Endothelial cell (in vitro differentiated cells): ENCODE results near the gene VASH1. TPM values are rescaled to one million over a fixed set of nuclear protein-coding genes. Genes with fewer than 3 reads are reported as not detected.
A peak's percentile ranks its signal among the peaks of the same experiment; 100 is the strongest.

ENCODE experiments used
- DNase-seq: peaks from one replicate; pipeline ENCODE4 v3.0.0; 2021; ENCODE audit warnings: low spot score
- H3K27ac Mint-ChIP-seq: one replicate; pipeline ENCODE4 v1.8.0; 2021; ENCODE audit warnings: mixed read lengths, inconsistent platforms; ENCODE audit not compliant: unreplicated experiment
- H3K27me3 Mint-ChIP-seq: one replicate; pipeline ENCODE4 v1.8.0; 2021; ENCODE audit warnings: mild to moderate bottlenecking, moderate library complexity, mixed read lengths, inconsistent platforms; ENCODE audit not compliant: unreplicated experiment
- H3K36me3 Mint-ChIP-seq: one replicate; pipeline ENCODE4 v1.8.0; 2021; ENCODE audit warnings: mild to moderate bottlenecking, low read depth, mixed read lengths, inconsistent platforms; ENCODE audit not compliant: unreplicated experiment
- H3K4me1 Mint-ChIP-seq: one replicate; pipeline ENCODE4 v1.8.0; 2021; ENCODE audit warnings: mild to moderate bottlenecking, mixed read lengths, inconsistent platforms; ENCODE audit not compliant: unreplicated experiment
- H3K4me3 Mint-ChIP-seq: one replicate; pipeline ENCODE4 v1.8.0; 2021; ENCODE audit warnings: mild to moderate bottlenecking, mixed read lengths, inconsistent platforms; ENCODE audit not compliant: unreplicated experiment
- H3K9me3 Mint-ChIP-seq: one replicate; pipeline ENCODE4 v1.8.0; 2021; ENCODE audit warnings: mixed read lengths, inconsistent platforms; ENCODE audit not compliant: unreplicated experiment
- CTCF ChIP-seq: fragments of 200-600 bp; sonication (generic); IDR thresholded peaks from one replicate; pipeline ENCODE4 v1.5.0; 2021; ENCODE audit warnings: antibody characterized with exemption; ENCODE audit not compliant: unreplicated experiment
- total RNA-seq: library from RNA; stranded (reverse); fragmentation: NEBNext Ultra II Directional; extraction: Animal tissue kit (Norgen Biotek cat#: 25700); gene quantifications from one replicate; pipeline ENCODE4 v1.2.1, GENCODE V29; 2021; ENCODE audit not compliant: unreplicated experiment

Gene VASH1
- total RNA-seq, 1 donor from 2014 or later = 166 TPM

GRCh38 chr14:76828339-76829012 lies 67.2 kb downstream of the VASH1 start:
- Mint-ChIP-seq H3K27ac (no peak overlapping the region), H3K9me3 (no peaks in the 10 kb centered on the region)
- no peak for DNase-seq

GRCh38 chr14:76829013-76829365 lies 67.7 kb downstream of the VASH1 start:
- no peak overlapping the region for H3K4me3 Mint-ChIP-seq
- H3K27ac Mint-ChIP-seq = no peak overlapping the region

More at GRCh38 chr14:76828339-76829012, 67.2 kb downstream of the VASH1 start:
- H3K27me3 Mint-ChIP-seq = peaks cover 1% of the 10 kb centered on the region
- peaks cover 13% of the 10 kb centered on the region for H3K4me1 Mint-ChIP-seq
- no peak overlapping the region for H3K4me3 Mint-ChIP-seq
- H3K36me3 Mint-ChIP-seq = no peaks in the 10 kb centered on the region
- no peak for TF ChIP-seq CTCF

GRCh38 chr14:76829650-76830421 lies 68.6 kb downstream of the VASH1 start:
- peaks cover 13% of the 10 kb centered on the region for H3K4me1 Mint-ChIP-seq
- TF ChIP-seq CTCF = no peak
- no peaks in the 10 kb centered on the region for H3K27me3 Mint-ChIP-seq
- H3K9me3 Mint-ChIP-seq = no peaks in the 10 kb centered on the region
- no peak overlapping the region for H3K4me3 Mint-ChIP-seq
- H3K36me3 Mint-ChIP-seq = no peaks in the 10 kb centered on the region
- DNase-seq = peak; percentile 19
- no peak overlapping the region for H3K27ac Mint-ChIP-seq

More at GRCh38 chr14:76829013-76829365, 67.7 kb downstream of the VASH1 start:
- H3K4me1 Mint-ChIP-seq = peaks cover 13% of the 10 kb centered on the region
- H3K36me3 Mint-ChIP-seq = no peaks in the 10 kb centered on the region
- no peaks in the 10 kb centered on the region for H3K27me3 Mint-ChIP-seq
- TF ChIP-seq CTCF = no peak
- H3K9me3 Mint-ChIP-seq = no peaks in the 10 kb centered on the region
- no peak for DNase-seq

- H3K9me3 Mint-ChIP-seq = no peaks in the 10 kb centered on the region
- no peaks in the 10 kb centered on the region for H3K36me3 Mint-ChIP-seq
- no peak overlapping the region for H3K4me3 Mint-ChIP-seq
- no peak for DNase-seq
- H3K27ac Mint-ChIP-seq = no peak overlapping the region
- no peaks in the 10 kb centered on the region for H3K27me3 Mint-ChIP-seq
- TF ChIP-seq CTCF = no peak
- H3K4me1 Mint-ChIP-seq = peaks cover 13% of the 10 kb centered on the region
These were observed 69.3 kb downstream of the VASH1 start for GRCh38 chr14:76830556-76830955.

GRCh38 chr14:76832503-76832988 lies 71.3 kb downstream of the VASH1 start:
- Mint-ChIP-seq H3K4me1 (peaks cover 13% of the 10 kb centered on the region), H3K27ac (no peak overlapping the region), H3K9me3 (no peaks in the 10 kb centered on the region)

More at GRCh38 chr14:76832503-76832988, 71.3 kb downstream of the VASH1 start:
- H3K36me3 Mint-ChIP-seq = no peaks in the 10 kb centered on the region
- no peak for TF ChIP-seq CTCF
- no peaks in the 10 kb centered on the region for H3K27me3 Mint-ChIP-seq
- no peak overlapping the region for H3K4me3 Mint-ChIP-seq
- no peak for DNase-seq
